Calu3 (cell line): ENCODE results near the gene CCDC174. TPM values are rescaled to one million over a fixed set of nuclear protein-coding genes. Genes with fewer than 3 reads are reported as not detected.

Source experiments
- BruUV-seq: library from RNA; stranded (reverse); fragments of 400-500 nt; replicated peaks from 2 replicates; lab custom pipeline; 2021; lab: Mats Ljungman, UMichigan
- CTCF ChIA-PET: fragments of 300-600 bp; sonication (Branson Sonifier 250); formaldehyde crosslinking; loops from one replicate; lab custom pipeline; 2022; ENCODE audit warnings: antibody characterized with exemption; lab: Charles Lee
- DNase-seq: peaks from one replicate; pipeline ENCODE4 v3.0.0; 2022
- H3K27ac Mint-ChIP-seq: one replicate; pipeline ENCODE4 v1.8.0; 2022; ENCODE audit warnings: mixed read lengths; ENCODE audit not compliant: unreplicated experiment
- H3K27me3 Mint-ChIP-seq: one replicate; pipeline ENCODE4 v1.8.0; 2022; ENCODE audit warnings: mixed read lengths; ENCODE audit not compliant: unreplicated experiment
- H3K36me3 Mint-ChIP-seq: one replicate; pipeline ENCODE4 v1.8.0; 2022; ENCODE audit warnings: mild to moderate bottlenecking, moderate library complexity, mixed read lengths; ENCODE audit not compliant: insufficient read depth, unreplicated experiment
- H3K4me1 Mint-ChIP-seq: one replicate; pipeline ENCODE4 v1.8.0; 2022; ENCODE audit warnings: mild to moderate bottlenecking, low read depth, mixed read lengths; ENCODE audit not compliant: unreplicated experiment
- H3K4me3 Mint-ChIP-seq: one replicate; pipeline ENCODE4 v1.8.0; 2022; ENCODE audit warnings: mild to moderate bottlenecking, low read depth, moderate library complexity, mixed read lengths; ENCODE audit not compliant: unreplicated experiment
- H3K9me3 Mint-ChIP-seq: one replicate; pipeline ENCODE4 v1.8.0; 2022; ENCODE audit warnings: low read depth, mixed read lengths; ENCODE audit not compliant: unreplicated experiment
- intact Hi-C: fragments of 100-400 bp; cut with micrococcal nuclease; formaldehyde crosslinking; loops from one replicate; pipeline ENCODE4 v1.10.0; 2022; ENCODE audit not compliant: unreplicated experiment
- total RNA-seq: library from RNA; stranded (reverse); gene quantifications from 2 replicates; pipeline ENCODE4 v1.2.3, GENCODE V29; 2022
- TF ChIP-seq, protein P1 (sequence below): fragments of 200-600 bp; IDR thresholded peaks from one replicate; pipeline ENCODE4 v1.8.0; 2022; ENCODE audit warnings: antibody characterized with exemption; ENCODE audit not compliant: unreplicated experiment

CCDC174 gene
- total RNA-seq, 1 experiment from 2014 or later = 17.9 TPM

DNA sequence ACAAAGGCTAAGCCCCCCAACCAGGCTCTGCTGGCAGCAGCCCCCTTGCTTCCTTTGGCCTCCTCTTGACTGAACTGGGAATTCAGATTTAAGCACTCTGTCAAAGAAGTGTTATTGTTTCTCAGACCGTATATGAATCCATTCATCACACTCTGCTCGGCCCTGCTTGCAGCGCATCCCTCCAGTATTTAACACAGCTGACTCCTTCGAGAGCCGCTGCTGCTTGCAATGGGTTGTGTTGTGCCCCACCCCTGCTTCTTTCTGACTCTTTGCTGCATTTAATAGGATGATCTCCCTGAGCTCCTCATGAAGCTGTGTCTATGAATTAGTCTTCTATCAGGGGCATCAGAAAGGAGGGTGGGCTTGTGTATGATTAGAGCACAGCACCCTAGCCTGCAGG lies 54.5 kb downstream of the CCDC174 start:
- Mint-ChIP-seq H3K27ac (no peak overlapping the region), H3K4me3 (no peak overlapping the region), H3K36me3 (no peaks in the 10 kb centered on the region), H3K9me3 (no peaks in the 10 kb centered on the region), H3K27me3 (no peaks in the 10 kb centered on the region), H3K4me1 (no peaks in the 10 kb centered on the region)
- BruUV-seq = no TSS peak
- CTCF ChIA-PET = no interaction called here
- intact Hi-C loops = no loop called here
- TF ChIP-seq, protein P1, sequence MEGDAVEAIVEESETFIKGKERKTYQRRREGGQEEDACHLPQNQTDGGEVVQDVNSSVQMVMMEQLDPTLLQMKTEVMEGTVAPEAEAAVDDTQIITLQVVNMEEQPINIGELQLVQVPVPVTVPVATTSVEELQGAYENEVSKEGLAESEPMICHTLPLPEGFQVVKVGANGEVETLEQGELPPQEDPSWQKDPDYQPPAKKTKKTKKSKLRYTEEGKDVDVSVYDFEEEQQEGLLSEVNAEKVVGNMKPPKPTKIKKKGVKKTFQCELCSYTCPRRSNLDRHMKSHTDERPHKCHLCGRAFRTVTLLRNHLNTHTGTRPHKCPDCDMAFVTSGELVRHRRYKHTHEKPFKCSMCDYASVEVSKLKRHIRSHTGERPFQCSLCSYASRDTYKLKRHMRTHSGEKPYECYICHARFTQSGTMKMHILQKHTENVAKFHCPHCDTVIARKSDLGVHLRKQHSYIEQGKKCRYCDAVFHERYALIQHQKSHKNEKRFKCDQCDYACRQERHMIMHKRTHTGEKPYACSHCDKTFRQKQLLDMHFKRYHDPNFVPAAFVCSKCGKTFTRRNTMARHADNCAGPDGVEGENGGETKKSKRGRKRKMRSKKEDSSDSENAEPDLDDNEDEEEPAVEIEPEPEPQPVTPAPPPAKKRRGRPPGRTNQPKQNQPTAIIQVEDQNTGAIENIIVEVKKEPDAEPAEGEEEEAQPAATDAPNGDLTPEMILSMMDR = no peak
- DNase-seq = no peak

DNA sequence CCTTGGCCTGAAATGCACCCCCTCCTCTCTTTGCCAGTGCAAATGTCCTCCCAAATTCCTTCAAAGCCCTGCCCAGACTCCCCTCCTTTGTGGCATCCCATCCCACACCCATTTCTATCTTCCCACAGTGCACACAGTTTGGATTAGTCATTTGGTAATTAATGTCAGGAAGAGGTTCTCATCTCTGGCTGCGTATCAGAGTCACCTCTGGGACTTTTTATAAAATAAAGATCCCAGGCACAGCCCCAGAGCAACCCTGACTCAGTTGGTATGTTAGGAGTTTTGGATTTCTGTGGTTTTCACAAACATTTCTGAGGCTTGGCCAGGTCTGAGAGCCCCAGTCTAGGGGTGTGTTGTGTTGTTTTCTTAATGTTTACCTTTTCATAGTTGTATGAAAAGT lies 65.0 kb downstream of the CCDC174 start:
- Mint-ChIP-seq H3K36me3 (no peaks in the 10 kb centered on the region), H3K27me3 (peaks cover 56% of the 10 kb centered on the region), H3K4me3 (no peak overlapping the region), H3K9me3 (no peaks in the 10 kb centered on the region), H3K27ac (no peak overlapping the region), H3K4me1 (no peaks in the 10 kb centered on the region)
- DNase-seq = no peak
- TF ChIP-seq, protein P1 = no peak
- intact Hi-C loops = no loop called here
- BruUV-seq = no TSS peak
- CTCF ChIA-PET = no interaction called here

DNA sequence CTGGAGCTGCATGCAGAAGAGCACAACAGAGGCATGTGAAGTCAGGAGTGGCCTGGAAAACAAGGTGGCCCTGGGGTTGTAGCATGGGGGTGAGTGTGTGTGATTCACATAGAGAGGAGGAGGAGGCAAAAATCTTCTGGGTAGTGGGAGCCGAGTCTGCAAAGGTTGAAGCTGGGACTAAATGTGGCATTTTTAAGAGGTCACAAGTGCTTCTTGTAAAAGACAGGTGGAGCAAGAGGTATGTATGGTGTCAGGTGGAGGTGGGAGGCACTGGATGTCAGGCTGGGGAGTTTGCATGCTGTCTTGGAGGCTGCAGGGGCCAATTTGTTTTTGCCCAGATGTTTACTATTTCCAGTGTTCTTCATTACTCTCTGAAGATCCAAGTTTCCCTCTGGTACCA lies 65.7 kb downstream of the CCDC174 start:
- Mint-ChIP-seq H3K4me3 (no peak overlapping the region), H3K9me3 (no peaks in the 10 kb centered on the region), H3K27ac (no peak overlapping the region), H3K36me3 (no peaks in the 10 kb centered on the region), H3K4me1 (no peaks in the 10 kb centered on the region), H3K27me3 (peaks cover 56% of the 10 kb centered on the region)
- intact Hi-C loops = no loop called here
- BruUV-seq = no TSS peak
- CTCF ChIA-PET = no interaction called here
- TF ChIP-seq, protein P1 = no peak
- DNase-seq = no peak

DNA sequence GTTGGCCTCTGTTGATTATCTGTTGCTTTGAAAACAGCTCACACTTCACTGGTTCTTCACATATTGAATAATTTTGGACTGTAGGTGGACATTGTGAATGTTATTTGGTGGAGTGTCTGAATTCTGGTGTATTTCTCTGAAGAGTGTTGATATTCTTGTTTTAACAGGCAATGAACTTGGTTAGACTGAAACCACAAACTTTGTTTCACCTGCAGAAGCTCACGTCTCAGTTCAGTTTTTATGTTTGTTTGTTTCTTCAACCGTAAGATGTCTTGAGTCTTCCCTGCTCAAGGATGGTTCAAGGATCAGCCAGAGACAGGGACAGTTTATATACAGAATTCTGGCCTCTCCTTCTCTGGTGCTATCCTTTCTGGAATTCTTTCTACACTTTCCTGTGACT lies 67.0 kb downstream of the CCDC174 start:
- no peak overlapping the region for H3K4me3 Mint-ChIP-seq
- no peak overlapping the region for H3K27ac Mint-ChIP-seq
- no peaks in the 10 kb centered on the region for H3K9me3 Mint-ChIP-seq
- no TSS peak for BruUV-seq
- H3K36me3 Mint-ChIP-seq = no peaks in the 10 kb centered on the region
- CTCF ChIA-PET = no interaction called here
- DNase-seq = no peak
- TF ChIP-seq, protein P1 = no peak
- no peaks in the 10 kb centered on the region for H3K4me1 Mint-ChIP-seq
- intact Hi-C loops = no loop called here
- H3K27me3 Mint-ChIP-seq = peaks cover 46% of the 10 kb centered on the region
